NB4 (cell line): Measurements from ENCODE around the gene ACD.

Source experiments
- DNase-seq: peaks from one replicate; pipeline ENCODE4 v3.0.0; 2010; ENCODE audit warnings: low read depth
- H3K4me3 ChIP-seq: one replicate; pipeline ENCODE4 v1.5.1; 2011; ENCODE audit warnings: mild to moderate bottlenecking, low read depth, low read length, moderate library complexity
- CTCF ChIP-seq: IDR thresholded peaks from one replicate; pipeline ENCODE4 v1.5.1; 2012; ENCODE audit warnings: low read depth, low read length
- MAX ChIP-seq: IDR thresholded peaks from 2 replicates; pipeline ENCODE4 v1.6.1; 2011; ENCODE audit warnings: low read depth, low read length
- MYC ChIP-seq: IDR thresholded peaks from 2 replicates; pipeline ENCODE4 v1.6.1; 2011; ENCODE audit warnings: low read depth, low read length
- POLR2A ChIP-seq: IDR thresholded peaks from 2 replicates; pipeline ENCODE4 v1.6.1; 2011; ENCODE audit warnings: mild to moderate bottlenecking; ENCODE audit not compliant: insufficient read length; ENCODE audit errors: extremely low read depth

The ACD gene

GRCh38 chr16:67608364-67608763, 51.7 kb downstream of the ACD start:
- peak; percentile 26 for DNase-seq
- TF ChIP-seq POLR2A (no peak), MYC (no peak), MAX (no peak), CTCF (no peak)
- H3K4me3 ChIP-seq = no peak overlapping the region
